GM12891 (cell line): ENCODE measurements around the gene SLC30A3.
"Not testable (repeated sequence)": the region's sequence is repeated elsewhere in the genome, so short reads cannot be mapped to it uniquely, and the experiment has no call there.

ENCODE experiments used
- POLR2A ChIP-seq: IDR thresholded peaks from 2 replicates; pipeline ENCODE4 v1.6.1; 2011; ENCODE audit warnings: low read depth, low read length, control low read depth
- POLR2AphosphoS5 ChIP-seq: IDR thresholded peaks from 2 replicates; pipeline ENCODE4 v1.6.1; 2011; ENCODE audit warnings: low read depth, low read length, control low read depth
- SPI1 ChIP-seq: IDR thresholded peaks from 2 replicates; pipeline ENCODE4 v1.6.1; 2011; ENCODE audit warnings: low read depth, low read length, control low read depth
- TAF1 ChIP-seq: IDR thresholded peaks from 2 replicates; pipeline ENCODE4 v1.6.1; 2011; ENCODE audit warnings: low read depth, low read length, control low read depth

GRCh38 chr2:27272537-27273522 lies 10.0 kb upstream of the SLC30A3 start:
- TF ChIP-seq POLR2AphosphoS5, POLR2A, SPI1, TAF1: not testable (repeated sequence)
